ENCODE data around the gene CXCL14. TPM values are rescaled to one million over a fixed set of nuclear protein-coding genes. Genes with fewer than 3 reads are reported as not detected.

CXCL14 gene
- total RNA-seq, 1 donor from 2014 or later: 42.4 TPM

DNA sequence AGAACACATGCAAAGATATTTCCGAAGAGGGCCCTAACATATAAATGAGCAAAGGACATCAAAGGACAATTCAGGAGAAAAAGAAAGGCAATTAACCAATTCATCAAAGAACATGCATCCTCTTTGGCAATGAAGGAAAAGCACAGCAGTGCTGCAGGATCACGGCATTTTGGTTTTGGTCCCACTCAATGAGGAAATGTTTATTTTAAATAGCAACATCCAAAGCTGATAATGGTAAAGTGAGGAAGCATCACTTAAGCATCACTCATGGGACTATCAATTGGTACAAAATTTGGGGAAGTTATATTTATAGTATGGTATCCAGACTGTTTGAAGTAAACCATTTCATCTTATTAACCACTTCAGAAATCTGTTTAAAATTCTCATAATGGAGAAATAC lies 5.5 kb upstream of the CXCL14 start:
- no peaks in the 10 kb centered on the region for H3K36me3 ChIP-seq
- no peak overlapping the region for H3K27ac ChIP-seq
- TF ChIP-seq, protein P1, sequence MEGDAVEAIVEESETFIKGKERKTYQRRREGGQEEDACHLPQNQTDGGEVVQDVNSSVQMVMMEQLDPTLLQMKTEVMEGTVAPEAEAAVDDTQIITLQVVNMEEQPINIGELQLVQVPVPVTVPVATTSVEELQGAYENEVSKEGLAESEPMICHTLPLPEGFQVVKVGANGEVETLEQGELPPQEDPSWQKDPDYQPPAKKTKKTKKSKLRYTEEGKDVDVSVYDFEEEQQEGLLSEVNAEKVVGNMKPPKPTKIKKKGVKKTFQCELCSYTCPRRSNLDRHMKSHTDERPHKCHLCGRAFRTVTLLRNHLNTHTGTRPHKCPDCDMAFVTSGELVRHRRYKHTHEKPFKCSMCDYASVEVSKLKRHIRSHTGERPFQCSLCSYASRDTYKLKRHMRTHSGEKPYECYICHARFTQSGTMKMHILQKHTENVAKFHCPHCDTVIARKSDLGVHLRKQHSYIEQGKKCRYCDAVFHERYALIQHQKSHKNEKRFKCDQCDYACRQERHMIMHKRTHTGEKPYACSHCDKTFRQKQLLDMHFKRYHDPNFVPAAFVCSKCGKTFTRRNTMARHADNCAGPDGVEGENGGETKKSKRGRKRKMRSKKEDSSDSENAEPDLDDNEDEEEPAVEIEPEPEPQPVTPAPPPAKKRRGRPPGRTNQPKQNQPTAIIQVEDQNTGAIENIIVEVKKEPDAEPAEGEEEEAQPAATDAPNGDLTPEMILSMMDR (IDR thresholded peaks at IDR 0.05): no peak
- peaks cover 20% of the 10 kb centered on the region for H3K27me3 ChIP-seq (ENCODE audit: low read depth)
- H3K9me3 ChIP-seq: no peaks in the 10 kb centered on the region
- H3K4me1 ChIP-seq: no peaks in the 10 kb centered on the region
- intact Hi-C loops (cut with DNase I): no loop called here
- DNase-seq (no peak), ATAC-seq (no peak)
- H3K4me3 ChIP-seq: no peak overlapping the region

- no peak overlapping the region for H3K4me3 ChIP-seq
- ATAC-seq (no peak), DNase-seq (no peak)
- H3K27me3 ChIP-seq (ENCODE audit: low read depth): peaks cover 40% of the 10 kb centered on the region
- H3K27ac ChIP-seq: no peak overlapping the region
- TF ChIP-seq, protein P1 (IDR thresholded peaks at IDR 0.05): no peak
- no peaks in the 10 kb centered on the region for H3K36me3 ChIP-seq
- peaks cover 7% of the 10 kb centered on the region for H3K4me1 ChIP-seq
- intact Hi-C loops (cut with DNase I): no loop called here
- no peaks in the 10 kb centered on the region for H3K9me3 ChIP-seq
Measured at GRCh38 chr5:135582099-135582781, 3.4 kb upstream of the CXCL14 start.

GRCh38 chr5:135578305-135578684 lies 496 bp downstream of the CXCL14 start:
- ATAC-seq: no peak
- Histone ChIP-seq H3K36me3 (no peaks in the 10 kb centered on the region), H3K9me3 (no peaks in the 10 kb centered on the region), H3K4me1 (peaks cover 7% of the 10 kb centered on the region), H3K27ac (no peak overlapping the region), H3K4me3 (peak overlapping the region; percentile 28), H3K27me3 (ENCODE audit: low read depth) (peaks cover 53% of the 10 kb centered on the region)
- intact Hi-C loops (cut with DNase I): no loop called here
- TF ChIP-seq, protein P1 (IDR thresholded peaks at IDR 0.05): no peak
- no peak for DNase-seq

DNA sequence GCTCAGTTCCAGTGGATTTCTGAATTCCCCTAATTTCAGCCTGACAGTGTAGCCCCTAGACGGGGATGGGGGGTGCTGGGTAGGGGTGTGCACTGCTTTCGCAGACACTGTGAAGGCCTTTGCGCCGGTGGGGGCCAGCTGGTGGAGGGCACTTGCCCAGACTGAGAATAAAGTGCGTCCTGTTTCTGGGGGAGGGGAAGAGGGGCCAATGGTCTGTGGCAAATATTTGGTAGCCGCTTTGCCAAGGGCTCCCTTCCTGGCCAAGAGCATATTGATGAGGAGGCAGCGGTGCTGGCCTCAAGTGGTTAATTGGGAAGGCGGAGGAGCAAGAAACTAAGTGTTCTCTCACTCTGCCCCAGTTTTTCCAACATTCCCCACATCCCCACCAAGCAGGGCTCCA lies 1.4 kb downstream of the CXCL14 start:
- no peak for ATAC-seq
- Histone ChIP-seq H3K27me3 (ENCODE audit: low read depth) (peaks cover 56% of the 10 kb centered on the region), H3K4me1 (peaks cover 7% of the 10 kb centered on the region), H3K27ac (no peak overlapping the region), H3K9me3 (no peaks in the 10 kb centered on the region), H3K4me3 (no peak overlapping the region), H3K36me3 (no peaks in the 10 kb centered on the region)
- intact Hi-C loops (cut with DNase I): no loop called here
- TF ChIP-seq, protein P1 (IDR thresholded peaks at IDR 0.05): no peak
- DNase-seq: no peak

DNA sequence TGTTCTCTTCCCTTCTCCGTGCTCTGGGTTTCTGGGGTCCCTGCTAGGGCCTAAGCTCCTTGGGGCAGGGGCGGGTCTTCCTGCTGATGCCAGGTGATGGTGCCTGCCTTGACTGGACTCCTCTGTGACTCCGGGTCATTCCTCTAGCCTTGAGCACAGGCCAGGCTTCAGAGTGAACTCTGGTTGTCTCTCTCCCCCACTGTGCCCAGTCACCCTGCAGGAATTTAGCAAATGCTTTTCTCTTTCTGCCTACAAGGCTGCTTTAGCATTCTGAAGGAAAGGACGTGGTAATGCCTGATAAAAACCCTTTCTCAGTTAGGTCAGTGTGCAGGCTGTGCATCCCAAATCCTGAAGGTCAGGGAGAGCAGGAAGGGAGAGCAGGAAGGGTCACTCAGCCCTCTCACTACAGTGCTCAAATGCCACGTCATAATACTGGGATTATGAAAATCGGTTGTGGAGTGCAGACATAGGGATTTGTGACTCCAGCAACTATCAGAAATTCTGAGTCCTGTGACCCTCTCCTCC lies 2.7 kb downstream of the CXCL14 start:
- ATAC-seq: no peak
- H3K27me3 ChIP-seq (ENCODE audit: low read depth): peaks cover 57% of the 10 kb centered on the region
- DNase-seq: no peak
- H3K9me3 ChIP-seq: no peaks in the 10 kb centered on the region
- H3K27ac ChIP-seq: no peak overlapping the region
- intact Hi-C loops (cut with DNase I): no loop called here
- TF ChIP-seq, protein P1 (IDR thresholded peaks at IDR 0.05): no peak
- H3K4me3 ChIP-seq: no peak overlapping the region
- H3K36me3 ChIP-seq: no peaks in the 10 kb centered on the region
- peaks cover 7% of the 10 kb centered on the region for H3K4me1 ChIP-seq
